ENCODE results near the gene UBL5.

DNA sequence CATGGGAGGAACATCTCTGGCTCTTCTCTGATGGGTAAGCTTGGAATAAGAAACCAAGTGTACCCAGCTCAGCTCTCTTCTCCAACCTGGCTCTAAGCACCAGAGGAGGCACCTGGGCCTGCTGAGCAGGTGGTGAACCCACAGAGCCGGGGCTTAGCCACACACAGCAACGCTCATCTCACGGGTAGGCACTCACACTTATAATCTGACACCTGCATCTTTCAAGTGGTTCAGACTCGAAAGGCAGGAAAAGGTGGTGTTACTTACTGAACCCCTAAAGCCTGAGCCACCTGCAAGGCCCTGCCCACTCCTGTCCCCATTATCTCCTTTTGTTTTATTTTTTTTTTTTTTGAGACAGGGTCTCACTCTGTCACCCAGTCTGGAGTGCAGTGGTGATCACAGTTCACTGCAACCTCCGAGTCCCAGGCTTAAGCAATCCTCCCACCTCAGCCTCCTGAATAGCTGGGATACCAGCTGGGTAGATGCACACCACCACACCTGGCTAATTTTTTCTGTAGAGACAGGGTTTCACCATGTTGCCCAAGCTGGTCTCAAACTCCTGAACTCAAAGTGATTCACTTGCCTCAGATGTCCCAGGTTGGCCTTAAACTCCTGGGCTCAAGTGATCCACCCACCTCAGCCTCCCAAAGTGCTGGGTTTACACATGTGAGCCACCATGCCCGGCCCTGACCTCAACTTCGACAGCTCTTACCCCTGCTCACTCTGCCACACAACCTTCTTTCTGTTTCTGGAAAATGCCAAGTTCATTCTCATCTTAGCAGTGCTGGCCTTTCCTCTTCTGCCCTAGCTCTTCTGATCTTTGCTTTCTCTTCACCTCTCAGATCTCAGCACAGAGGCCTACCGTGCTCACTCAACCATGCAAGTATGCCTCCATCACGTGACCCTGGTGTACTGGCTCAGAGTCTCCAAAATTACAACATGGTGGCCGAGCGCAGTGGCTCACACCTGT, 18.6 kb upstream of the UBL5 start:
- TF ChIP-seq CTCF (IDR thresholded peaks at IDR 0.05) (no peak), CHD2 (IDR thresholded peaks at IDR 0.05; ENCODE audit: low read length, partially characterized antibody) (no peak), YY1 (IDR thresholded peaks at IDR 0.05; ENCODE audit: low read depth) (no peak), POLR2AphosphoS5 (IDR thresholded peaks at IDR 0.05; ENCODE audit: low read depth, low read length) (no peak), TAF1 (IDR thresholded peaks at IDR 0.05; ENCODE audit: borderline replicate concordance, low read depth, low read length) (no peak), GABPA (IDR thresholded peaks at IDR 0.05; ENCODE audit: low read depth) (no peak), EP300 (IDR thresholded peaks at IDR 0.05; ENCODE audit: borderline replicate concordance in 1 of 2, low read depth in 1 of 2, low read length in 1 of 2) (no peak), USF2 (IDR thresholded peaks at IDR 0.05; ENCODE audit: borderline replicate concordance, low read depth, low read length) (no peak), SMC3 (IDR thresholded peaks at IDR 0.05; ENCODE audit: low read depth, low read length) (no peak), TEAD4 (IDR thresholded peaks at IDR 0.05; ENCODE audit: borderline replicate concordance, insufficient read depth) (no peak), RCOR1 (IDR thresholded peaks at IDR 0.05; ENCODE audit: low read length) (no peak)
- TF ChIP-seq, protein P1, sequence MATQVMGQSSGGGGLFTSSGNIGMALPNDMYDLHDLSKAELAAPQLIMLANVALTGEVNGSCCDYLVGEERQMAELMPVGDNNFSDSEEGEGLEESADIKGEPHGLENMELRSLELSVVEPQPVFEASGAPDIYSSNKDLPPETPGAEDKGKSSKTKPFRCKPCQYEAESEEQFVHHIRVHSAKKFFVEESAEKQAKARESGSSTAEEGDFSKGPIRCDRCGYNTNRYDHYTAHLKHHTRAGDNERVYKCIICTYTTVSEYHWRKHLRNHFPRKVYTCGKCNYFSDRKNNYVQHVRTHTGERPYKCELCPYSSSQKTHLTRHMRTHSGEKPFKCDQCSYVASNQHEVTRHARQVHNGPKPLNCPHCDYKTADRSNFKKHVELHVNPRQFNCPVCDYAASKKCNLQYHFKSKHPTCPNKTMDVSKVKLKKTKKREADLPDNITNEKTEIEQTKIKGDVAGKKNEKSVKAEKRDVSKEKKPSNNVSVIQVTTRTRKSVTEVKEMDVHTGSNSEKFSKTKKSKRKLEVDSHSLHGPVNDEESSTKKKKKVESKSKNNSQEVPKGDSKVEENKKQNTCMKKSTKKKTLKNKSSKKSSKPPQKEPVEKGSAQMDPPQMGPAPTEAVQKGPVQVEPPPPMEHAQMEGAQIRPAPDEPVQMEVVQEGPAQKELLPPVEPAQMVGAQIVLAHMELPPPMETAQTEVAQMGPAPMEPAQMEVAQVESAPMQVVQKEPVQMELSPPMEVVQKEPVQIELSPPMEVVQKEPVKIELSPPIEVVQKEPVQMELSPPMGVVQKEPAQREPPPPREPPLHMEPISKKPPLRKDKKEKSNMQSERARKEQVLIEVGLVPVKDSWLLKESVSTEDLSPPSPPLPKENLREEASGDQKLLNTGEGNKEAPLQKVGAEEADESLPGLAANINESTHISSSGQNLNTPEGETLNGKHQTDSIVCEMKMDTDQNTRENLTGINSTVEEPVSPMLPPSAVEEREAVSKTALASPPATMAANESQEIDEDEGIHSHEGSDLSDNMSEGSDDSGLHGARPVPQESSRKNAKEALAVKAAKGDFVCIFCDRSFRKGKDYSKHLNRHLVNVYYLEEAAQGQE (IDR thresholded peaks at IDR 0.05; ENCODE audit: low read depth, low read length): no peak
